GM19351 (cell line): ENCODE measurements around the gene SLC43A1.

Source experiments
- ATAC-seq: cut with Tn5 transposase; IDR thresholded peaks from one replicate; pipeline ENCODE4 v1.9.1; 2021; ENCODE audit warnings: mild to moderate bottlenecking, moderate library complexity; ENCODE audit not compliant: unreplicated experiment

SLC43A1 gene

GRCh38 chr11:57480409-57481137 lies 34.9 kb downstream of the SLC43A1 start:
- peak; percentile 38 for ATAC-seq

GRCh38 chr11:57479911-57480310 lies 35.6 kb downstream of the SLC43A1 start:
- no peak for ATAC-seq

- no peak for ATAC-seq
These were observed 36.4 kb downstream of the SLC43A1 start for GRCh38 chr11:57479021-57479663.

- ATAC-seq, result no peak
These were observed 37.9 kb downstream of the SLC43A1 start for GRCh38 chr11:57477507-57478189.

GRCh38 chr11:57476757-57477506 lies 38.6 kb downstream of the SLC43A1 start:
- ATAC-seq, result peak; percentile 57

- peak; percentile 33 for ATAC-seq
These were observed 39.3 kb downstream of the SLC43A1 start for GRCh38 chr11:57476047-57476756.

GRCh38 chr11:57475671-57476046 lies 39.8 kb downstream of the SLC43A1 start:
- no peak for ATAC-seq

GRCh38 chr11:57475191-57475590 lies 40.3 kb downstream of the SLC43A1 start:
- ATAC-seq, result no peak

GRCh38 chr11:57474803-57475115 lies 40.7 kb downstream of the SLC43A1 start:
- no peak for ATAC-seq

- no peak for ATAC-seq
These were observed 41.3 kb downstream of the SLC43A1 start for GRCh38 chr11:57474017-57474802.

- ATAC-seq, result no peak
These were observed 42.1 kb downstream of the SLC43A1 start for GRCh38 chr11:57473285-57473841.

GRCh38 chr11:57471496-57471895 lies 44.0 kb downstream of the SLC43A1 start:
- ATAC-seq, result no peak

GRCh38 chr11:57469268-57469667 lies 46.2 kb downstream of the SLC43A1 start:
- no peak for ATAC-seq

- no peak for ATAC-seq
These were observed 47.2 kb downstream of the SLC43A1 start for GRCh38 chr11:57468276-57468675.

- ATAC-seq, result no peak
These were observed 47.9 kb downstream of the SLC43A1 start for GRCh38 chr11:57467508-57468157.

GRCh38 chr11:57466680-57467079 lies 48.8 kb downstream of the SLC43A1 start:
- ATAC-seq, result no peak

GRCh38 chr11:57464539-57465181 lies 50.8 kb downstream of the SLC43A1 start:
- no peak for ATAC-seq

GRCh38 chr11:57463671-57464538 lies 51.6 kb downstream of the SLC43A1 start:
- ATAC-seq, result no peak
